NCI-H2029 treated with DMSO at 0.1 percent for 48 hours (cell line): ENCODE data around the gene ANXA6.
A peak's percentile ranks its signal among the peaks of the same experiment; 100 is the strongest.
"Not testable (repeated sequence)": the region's sequence is repeated elsewhere in the genome, so short reads cannot be mapped to it uniquely, and the experiment has no call there.

Source experiments
- DNase-seq: peaks from one replicate; lab custom pipeline; 2025; lab: John Stamatoyannopoulos, UW

The ANXA6 gene

GRCh38 chr5:151157426-151158286, at the start of gene ANXA6:
ANXA6 (minus strand) TSS chr5:151157779; CDS start chr5:151147901, 9,878 bp downstream.
- DNase-seq: peak; percentile 24

GRCh38 chr5:151205411-151205810, 47.8 kb upstream of the ANXA6 start:
- DNase-seq: no peak

DNA sequence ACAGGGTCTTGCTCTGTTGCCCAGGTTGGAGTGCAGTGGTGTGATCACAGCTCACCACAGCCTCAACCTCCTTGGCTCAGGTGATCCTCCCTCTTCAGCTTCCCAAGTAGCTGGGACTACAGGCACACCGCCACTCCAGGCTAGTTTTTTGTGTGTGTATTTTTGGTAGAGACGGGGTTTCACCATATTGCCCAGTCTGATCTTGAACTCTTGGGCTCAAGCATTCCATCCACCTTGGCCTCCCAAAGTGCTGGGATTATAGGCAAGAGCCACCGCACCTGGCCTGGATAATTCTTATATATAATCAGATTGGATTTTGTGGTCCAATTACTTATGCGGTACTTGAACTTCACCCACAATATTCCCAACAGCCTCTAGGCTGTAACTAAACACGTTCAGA, 46.5 kb upstream of the ANXA6 start:
- no peak for DNase-seq

GRCh38 chr5:151202381-151203139, 45.0 kb upstream of the ANXA6 start:
- DNase-seq: no peak

GRCh38 chr5:151200913-151201595, 43.5 kb upstream of the ANXA6 start:
- DNase-seq: no peak

DNA sequence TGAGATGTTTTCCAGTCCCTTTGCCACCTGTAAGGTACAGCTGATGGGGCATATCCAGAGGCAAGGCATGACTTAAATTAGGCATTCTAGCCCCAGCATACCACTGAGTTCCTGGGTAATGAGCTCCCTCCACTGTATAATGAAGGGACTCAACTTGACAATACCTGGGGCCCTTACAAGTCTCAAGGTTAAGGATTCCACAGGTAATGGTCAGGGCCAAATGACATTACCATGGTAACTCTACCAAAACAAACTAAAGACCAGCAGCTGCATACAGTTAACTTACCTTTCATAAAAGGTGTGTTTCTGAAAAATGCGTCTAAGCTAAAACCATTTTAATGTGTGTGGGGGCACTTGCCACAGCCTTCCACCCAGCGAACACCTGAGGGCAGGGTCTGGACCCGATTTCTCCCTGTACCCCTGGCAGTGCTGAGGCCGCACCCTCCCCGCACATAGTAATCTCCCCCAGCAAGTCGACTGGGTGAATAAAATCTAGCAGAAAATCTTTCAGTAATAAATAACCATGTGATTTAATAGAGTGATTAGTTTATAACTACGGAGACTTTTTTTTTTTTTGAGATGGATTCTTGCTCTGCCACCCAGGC, 42.1 kb upstream of the ANXA6 start:
- DNase-seq: no peak

GRCh38 chr5:151198861-151199260, 41.3 kb upstream of the ANXA6 start:
- DNase-seq: no peak

DNA sequence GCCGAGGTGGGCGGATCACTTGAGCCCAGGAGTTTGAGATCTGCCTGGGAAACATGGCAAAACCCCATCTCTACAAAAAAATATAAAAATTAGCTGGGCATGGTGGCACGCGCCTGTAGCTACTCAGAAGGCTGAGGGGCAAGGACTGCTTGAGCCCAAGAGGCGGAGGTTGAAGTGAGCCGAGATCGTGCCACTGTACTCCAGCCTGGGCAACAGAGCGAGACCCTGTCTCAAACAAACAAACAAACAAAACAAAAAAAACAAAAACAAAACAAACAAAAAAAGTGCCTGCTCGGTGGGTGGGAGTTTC, 39.7 kb upstream of the ANXA6 start:
- not testable (repeated sequence) for DNase-seq

- no peak for DNase-seq
These were observed 39.1 kb upstream of the ANXA6 start for GRCh38 chr5:151196556-151197290.

DNA sequence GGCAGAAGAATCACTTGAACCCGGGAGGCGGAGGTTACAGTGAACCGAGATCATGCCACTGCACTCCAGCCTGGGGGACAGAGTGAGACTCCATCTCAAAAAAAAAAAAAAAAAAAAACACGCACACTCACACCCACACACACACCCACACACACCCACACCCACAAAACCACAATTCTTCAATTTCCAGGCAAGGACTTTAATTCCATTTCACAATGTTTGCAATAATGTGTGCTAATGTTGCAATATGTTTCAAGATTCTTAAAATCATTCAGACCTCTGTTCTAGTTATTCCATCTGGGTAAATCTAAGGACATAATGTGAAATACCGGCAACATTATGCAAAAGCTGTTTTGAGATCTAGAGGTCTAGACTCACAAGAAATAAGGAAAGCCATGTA, 38.0 kb upstream of the ANXA6 start:
- no peak for DNase-seq

GRCh38 chr5:151192626-151193025, 35.0 kb upstream of the ANXA6 start:
- no peak for DNase-seq

GRCh38 chr5:151191661-151192060, 34.1 kb upstream of the ANXA6 start:
- no peak for DNase-seq

DNA sequence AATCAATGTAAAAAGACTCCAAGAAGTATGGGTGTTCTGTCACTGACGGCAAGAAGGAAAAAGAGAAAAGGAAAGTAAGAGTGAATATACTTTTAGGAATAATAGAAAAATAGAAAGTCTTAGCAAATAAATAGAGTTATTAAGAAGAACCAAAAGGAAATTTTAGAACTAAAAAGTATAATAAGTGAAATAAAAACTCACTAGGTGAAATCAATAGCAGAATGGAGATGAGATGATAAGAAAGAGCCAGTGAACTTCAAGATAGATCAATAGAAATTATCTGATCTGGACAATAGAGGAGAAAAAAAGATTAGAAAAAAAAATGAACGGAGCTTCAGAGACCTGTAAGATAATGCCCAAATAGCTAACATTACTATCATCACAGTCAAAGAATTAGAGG, 31.6 kb upstream of the ANXA6 start:
- no peak for DNase-seq

DNA sequence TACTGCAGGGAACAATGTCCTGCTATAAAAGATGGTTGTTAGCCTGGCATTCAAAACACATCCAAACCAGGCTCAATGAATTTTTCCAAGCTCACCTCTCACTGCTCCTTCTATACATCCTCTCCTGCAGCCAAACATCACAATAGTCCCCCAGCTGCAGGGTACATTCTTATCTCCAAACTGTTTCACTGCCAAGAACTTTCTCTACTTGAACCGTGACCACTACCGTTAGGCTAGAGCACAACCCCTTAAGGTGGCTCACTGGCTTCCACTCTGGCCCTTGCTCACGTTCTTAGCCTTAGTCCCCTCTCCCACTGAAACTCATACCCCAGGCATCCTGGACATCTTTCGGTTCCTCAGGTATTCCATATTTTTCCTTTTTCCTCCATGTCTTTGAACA, 29.0 kb upstream of the ANXA6 start:
- no peak for DNase-seq

- no peak for DNase-seq
These were observed 28.5 kb upstream of the ANXA6 start for GRCh38 chr5:151186052-151186451.

DNA sequence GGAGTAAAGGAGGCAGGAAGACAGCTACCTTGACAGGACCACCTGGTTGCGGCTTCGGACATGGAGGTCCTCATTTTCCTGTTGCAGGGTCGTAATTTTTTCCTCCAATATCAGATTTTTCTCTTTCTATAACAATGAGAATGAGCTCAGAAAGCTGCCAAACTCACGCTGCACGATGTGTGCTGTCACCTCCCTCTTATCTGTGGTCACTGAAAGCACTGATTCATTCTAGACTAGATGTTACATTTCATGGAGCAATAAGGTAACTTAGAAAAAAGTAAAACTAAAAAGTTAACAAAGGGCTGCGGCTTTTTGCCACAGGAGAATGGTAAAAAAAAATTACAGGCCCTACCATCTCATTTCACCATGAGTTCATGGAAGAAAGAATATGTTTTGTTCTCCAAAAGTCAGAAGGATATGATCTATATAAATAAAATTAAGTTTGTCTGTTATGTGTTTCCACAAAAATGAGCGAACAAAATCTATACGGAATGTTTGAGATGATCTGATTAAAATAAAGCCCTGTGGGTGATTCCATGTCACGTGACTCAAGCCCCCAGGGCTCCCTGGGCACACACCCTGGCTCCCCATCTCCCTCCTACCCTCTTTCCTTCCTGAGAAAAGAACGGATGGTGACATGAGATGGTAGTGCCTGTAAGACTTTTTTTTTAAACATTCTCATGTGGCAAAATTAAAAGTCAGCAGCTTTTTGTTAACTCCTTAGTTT, 26.9 kb upstream of the ANXA6 start:
- DNase-seq: no peak

DNA sequence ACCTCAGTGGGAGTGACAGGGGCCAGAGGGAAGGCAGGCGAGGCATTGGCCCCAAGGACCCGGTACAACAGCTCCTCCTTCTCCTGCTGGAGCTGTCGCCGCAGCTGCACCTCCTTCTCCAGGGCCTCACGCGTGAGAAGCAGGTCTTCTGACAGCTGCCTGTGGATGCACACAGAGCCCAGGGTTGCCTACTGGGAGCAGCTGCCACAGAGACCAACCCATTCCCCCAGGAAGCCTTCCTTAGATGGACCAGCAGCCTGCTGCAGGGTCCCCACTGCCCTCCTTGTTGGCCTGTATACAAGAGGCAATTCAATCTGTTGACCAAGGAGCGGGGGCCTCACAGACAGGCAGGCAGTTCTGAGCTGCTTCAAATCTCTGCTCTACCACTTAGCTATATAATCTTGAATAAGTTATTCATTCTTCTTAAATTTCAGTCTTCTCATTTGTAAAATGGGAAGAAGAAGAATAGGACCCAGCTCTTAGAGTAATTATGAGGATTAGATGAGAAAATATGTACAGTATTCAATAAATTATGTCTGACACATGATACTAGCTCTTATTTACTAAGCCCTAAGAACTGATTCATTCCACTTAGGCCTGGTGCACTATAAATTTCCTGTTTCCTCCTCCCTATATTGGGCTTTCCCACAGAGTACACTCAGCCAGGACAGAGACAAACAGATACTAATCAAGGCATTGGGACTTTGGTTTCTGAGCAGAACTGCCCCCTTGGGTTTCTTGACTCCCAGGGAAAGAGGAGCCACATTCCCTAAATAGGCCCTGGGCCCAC, 26.1 kb upstream of the ANXA6 start:
- DNase-seq: peak; percentile 15

DNA sequence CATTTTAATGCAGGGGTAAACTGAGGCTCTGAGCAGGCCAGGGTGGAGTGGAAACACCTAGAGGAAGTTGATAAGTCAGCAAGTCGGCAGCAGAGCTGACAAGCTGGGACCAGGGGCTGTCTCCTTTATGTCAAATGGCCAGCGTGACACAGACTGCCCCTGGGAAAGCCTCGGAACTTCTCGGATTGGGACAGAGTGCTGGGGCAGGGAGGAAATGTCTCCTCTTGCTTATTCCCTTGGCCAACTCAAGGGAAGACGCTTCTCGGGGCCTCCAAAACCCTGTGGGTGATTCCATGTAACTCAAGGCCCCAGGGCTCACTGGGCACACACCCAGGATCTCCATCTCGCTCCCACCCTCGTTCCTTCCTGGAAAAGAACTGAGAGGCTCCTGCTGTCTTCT, 25.4 kb upstream of the ANXA6 start:
- DNase-seq: no peak

GRCh38 chr5:151182524-151182900, 24.9 kb upstream of the ANXA6 start:
- no peak for DNase-seq

GRCh38 chr5:151181818-151182523, 24.4 kb upstream of the ANXA6 start:
- DNase-seq: no peak
